GM21360 (cell line): ENCODE data around the gene DSTYK.

ENCODE experiments used
- ATAC-seq: cut with Tn5 transposase; IDR thresholded peaks from one replicate; pipeline ENCODE4 v1.9.1; 2021; ENCODE audit warnings: mild to moderate bottlenecking, moderate library complexity; ENCODE audit not compliant: unreplicated experiment

DSTYK gene

GRCh38 chr1:205141236-205142101 is 70.0 kb downstream of the DSTYK start:
- no peak for ATAC-seq

DNA sequence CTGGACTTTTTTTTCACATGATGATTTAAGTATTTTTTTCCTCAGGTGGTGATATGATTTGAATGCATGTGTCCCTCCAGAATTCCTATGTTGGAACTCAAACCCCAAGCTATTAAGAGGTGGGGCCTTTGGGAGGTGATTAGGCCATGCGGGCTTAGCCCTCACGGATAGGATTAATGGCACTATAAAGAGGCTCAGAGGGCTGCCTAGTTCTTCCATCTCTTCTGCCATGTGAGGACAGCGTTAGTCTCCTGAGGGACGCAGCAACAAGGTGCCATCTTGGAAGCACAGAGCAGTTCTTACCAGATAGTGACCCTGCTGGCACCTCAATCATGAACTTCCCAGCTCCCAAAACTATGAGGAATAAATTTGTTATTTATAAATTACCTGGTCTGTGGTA is 71.4 kb downstream of the DSTYK start:
- ATAC-seq: no peak

GRCh38 chr1:205137901-205138300 is 73.6 kb downstream of the DSTYK start:
- no peak for ATAC-seq

DNA sequence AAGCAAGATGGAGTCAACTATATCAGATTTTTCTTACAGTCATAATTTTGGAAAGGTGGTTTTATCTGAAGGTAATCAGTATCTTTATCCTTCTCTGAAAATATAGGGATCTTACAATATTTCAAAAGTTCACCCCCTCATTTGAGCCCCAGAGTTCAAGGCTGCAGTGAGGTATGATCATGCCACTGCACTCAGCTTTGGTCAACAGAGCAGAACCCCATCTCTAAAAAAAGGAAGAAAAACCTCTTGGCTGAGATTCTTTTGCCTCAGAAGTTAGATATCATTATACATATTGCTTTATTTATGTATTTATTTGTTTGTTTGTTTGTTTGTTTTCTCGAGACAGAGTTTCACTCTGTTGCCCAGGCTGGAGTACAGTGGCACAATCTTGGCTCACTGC is 78.2 kb downstream of the DSTYK start:
- no peak for ATAC-seq

- no peak for ATAC-seq
These were observed 82.0 kb downstream of the DSTYK start for GRCh38 chr1:205129447-205130029.

DNA sequence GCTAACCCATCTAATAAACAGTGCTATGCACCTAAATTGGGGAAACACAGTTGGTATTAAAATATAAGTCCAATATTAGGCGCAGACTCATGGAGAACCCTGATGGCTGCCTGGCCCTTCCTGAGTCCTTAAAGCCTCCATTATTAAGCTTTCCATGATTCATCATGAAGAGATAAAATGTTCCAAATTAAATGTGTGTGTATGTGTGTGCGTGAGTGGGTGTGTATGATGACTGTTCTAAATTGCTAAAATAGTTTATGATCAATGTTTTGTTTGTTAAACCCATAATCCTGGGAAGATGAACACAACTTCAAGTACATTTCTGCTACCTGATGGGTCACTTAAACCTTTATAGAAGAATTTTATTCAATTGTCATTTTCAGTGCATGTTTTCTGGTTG is 83.5 kb downstream of the DSTYK start:
- ATAC-seq: no peak

DNA sequence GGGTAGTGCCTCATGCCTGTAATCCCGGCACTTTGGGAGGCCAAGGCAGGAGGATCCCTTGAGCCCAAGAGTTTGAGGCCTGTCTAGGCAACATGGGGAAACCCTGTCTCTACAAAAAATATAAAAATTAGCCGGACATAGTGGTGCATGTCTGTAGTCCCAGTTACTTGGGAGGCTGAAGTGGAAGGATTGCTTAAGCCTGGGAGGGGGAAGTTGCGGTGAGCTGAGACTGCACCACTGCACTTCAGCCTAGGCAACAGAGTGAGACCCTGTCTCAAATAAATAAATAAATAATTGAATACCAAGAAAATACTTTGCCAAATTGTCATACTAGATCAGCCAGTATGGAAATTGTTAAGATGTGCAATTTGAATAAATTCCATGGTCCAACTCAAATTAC is 83.9 kb downstream of the DSTYK start:
- ATAC-seq: no peak

DNA sequence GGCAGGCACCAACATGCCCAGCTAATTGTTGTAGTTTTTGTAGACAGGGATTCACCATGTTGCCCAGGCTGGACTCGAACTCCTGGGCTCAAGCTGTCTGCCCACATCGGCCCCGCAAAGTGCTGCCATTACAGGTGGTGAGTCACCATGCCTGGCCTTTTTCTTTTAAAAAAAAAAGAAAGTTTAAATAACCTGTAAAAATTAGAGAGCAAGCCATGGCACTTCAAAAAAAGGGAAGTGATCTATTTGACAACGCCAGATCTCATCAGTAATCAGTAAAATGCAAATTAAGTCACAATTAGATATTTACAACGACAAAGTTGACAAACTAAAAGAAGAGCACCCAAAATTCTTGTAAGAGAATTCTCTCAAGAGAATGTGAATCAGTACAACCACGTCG is 86.8 kb downstream of the DSTYK start:
- ATAC-seq: no peak

- ATAC-seq: no peak
These were observed 89.0 kb downstream of the DSTYK start for GRCh38 chr1:205122489-205122882.

DNA sequence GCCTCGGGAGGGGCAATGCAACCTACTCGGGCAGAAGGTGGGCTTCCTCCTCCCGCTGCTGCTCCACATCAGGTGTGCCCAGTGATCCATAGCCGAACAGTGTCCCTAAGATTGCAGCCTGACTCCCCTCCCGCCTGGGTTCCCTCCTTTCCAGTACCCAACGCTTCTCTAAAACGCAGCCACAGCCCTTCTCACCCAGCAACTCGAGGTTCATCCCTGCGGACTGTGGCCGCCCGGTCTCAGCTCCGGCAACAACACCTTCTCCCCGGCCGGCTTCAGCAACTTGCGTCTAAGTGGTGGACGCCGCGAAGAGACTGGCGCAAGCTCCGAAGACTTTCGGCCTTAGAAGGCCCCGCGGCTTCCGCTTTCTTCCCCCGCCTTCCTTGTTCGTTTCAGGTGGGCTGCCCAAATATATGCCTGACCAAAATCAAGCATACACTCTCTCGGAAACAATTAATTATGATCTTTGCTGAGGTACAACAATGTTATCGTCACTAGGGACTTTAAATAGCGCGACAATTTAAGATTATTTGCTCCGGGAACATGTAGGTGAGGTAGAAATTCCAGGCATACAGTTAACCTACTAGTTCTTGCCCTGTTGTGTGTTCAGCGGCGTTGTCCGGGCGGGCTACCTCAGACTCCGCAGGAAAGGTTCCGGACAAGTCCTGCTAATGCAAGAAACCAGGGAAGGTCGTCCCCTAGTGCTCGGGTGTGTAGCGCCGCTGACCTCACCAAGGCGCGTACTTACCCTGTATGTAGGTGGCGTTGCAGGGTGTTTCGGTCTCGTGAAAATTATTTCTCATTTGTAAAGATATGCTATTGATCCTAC is 89.6 kb downstream of the DSTYK start, which contains the start of gene RBBP5:
Gene RBBP5, minus strand, starts transcription at position 319 of the 829 bp plus-strand sequence. Its CDS starts 105 bp downstream, at position 214.
- peak; percentile 87 for ATAC-seq

- no peak for ATAC-seq
These were observed 92.8 kb downstream of the DSTYK start for GRCh38 chr1:205118752-205119151.

- no peak for ATAC-seq
These were observed 100.1 kb downstream of the DSTYK start for GRCh38 chr1:205111354-205111753.

DNA sequence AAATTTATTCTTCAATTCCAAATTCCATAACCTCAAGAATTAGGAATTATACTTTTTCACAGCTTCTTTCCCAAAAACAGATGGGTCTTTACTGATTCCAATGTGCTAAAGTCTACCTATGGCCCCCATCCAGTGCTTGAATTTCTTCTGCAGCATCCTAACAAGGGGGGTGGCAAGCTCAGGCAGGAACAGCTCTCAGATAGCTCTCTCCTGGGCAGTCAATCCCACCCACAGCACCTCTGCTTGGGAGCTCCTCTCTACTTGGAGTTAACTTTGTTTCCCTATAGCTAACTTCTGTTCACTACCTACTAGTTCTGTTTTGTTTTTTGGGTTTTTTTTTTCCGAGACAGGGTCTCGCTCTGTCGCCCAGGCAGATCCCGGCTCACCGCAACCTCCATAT is 101.8 kb downstream of the DSTYK start:
- ATAC-seq: no peak

DNA sequence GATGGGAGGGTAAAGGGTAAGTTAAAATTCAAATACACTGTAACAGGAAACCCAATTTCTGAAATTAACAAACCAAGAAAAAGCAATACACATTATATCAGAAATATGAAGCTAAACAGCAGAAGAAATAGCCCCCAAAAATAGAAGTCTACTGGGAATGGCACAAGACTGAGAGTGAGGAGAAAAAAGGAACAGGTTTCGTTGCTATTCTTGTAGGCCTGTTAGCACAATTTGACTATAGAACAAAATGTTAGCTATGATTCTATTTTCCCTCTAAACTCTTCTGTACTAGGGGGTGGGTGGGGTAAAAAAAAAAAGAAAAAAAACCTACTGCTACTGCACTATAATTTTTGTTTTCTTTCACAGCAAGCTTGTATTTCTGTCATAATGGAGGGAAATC is 102.2 kb downstream of the DSTYK start:
- no peak for ATAC-seq

DNA sequence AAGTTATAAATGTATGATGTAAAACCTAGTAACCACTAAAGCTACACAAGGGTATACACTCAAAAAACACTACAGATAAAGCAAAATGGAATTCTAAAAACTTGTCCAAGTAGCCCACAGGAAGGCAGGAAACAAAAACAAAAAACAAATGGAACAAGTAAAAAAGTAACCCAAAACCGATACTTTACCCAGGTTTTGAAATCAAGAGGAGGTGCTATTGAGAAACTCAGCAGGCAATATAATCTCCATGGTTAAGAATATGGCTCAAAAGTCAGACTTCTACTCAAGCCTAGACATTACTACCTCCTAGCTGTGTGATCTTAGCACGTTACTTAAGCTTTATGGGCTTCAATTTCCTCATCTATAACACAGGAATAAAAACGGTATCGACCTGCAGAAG is 103.0 kb downstream of the DSTYK start:
- ATAC-seq: no peak

DNA sequence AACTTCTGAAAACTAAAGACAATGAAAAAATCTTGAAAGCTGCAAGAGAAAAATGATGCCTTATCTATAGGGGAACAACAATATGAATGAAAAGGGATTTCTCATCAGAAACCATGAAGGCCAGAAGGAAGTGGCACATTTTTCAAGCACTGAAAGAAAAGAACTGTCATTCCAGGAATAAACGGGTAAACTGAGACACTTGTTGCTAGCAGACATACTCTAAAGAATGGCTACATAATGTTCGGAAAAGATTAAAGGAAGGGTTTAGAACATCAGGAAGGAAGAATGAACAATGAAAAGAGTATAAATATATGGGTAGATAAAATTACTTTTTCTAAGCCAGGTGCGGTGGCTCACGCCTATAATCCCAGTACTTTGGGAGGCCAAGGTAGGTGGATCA is 104.2 kb downstream of the DSTYK start:
- ATAC-seq: no peak

DNA sequence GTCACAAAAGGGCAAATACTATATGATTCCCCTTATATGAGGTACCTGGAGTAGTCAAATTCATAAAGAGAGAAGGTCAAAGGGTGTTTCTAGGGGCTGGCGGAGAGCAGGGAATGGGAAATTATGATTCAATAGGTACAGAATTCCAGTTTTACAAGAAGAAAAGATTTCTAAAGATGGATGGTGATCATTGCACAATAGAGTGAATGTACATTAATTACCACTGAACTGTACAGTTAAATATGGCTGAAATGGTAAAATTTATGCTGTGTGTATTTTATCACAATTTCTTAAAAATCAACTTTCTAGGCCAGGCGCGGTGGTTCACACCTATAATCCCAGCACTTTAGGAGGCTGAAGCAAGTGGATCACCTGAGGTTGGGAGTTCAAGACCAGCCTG is 109.1 kb downstream of the DSTYK start:
- ATAC-seq: no peak

GRCh38 chr1:205098242-205098641 is 113.3 kb downstream of the DSTYK start:
- no peak for ATAC-seq

DNA sequence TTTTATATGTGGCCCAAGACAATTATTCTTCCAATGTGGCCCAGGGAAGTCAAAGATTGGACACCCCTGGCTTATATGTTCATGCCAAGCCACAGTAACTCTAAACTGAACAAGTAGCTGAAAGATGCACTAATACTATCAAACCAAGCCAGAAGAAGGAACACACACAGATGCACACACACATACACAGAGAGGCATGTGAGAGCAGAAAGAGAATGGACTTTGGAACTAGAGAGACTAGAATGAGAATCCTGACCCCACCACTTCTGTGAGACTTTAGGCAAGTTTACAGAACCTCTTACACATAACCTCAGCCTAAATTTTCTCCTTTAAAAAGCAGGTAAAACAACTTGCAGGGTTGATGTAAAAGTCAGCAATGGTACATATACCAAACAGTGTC is 116.1 kb downstream of the DSTYK start:
- no peak for ATAC-seq
